HG03045 (cell line): ENCODE results near the gene BTF3L4.
"Not testable (repeated sequence)": the region's sequence is repeated elsewhere in the genome, so short reads cannot be mapped to it uniquely, and the experiment has no call there.

Experiments
- ATAC-seq: cut with Tn5 transposase; IDR thresholded peaks from one replicate; pipeline ENCODE4 v1.9.1; 2021; ENCODE audit warnings: mild to moderate bottlenecking, moderate library complexity; ENCODE audit not compliant: unreplicated experiment

The BTF3L4 gene

GRCh38 chr1:52056163-52056936 is at the start of gene BTF3L4:
BTF3L4 (plus strand) TSS chr1:52056295; CDS start chr1:52059848, 3,553 bp downstream.
- peak; percentile 86 for ATAC-seq

GRCh38 chr1:52007215-52008002 is 48.7 kb upstream of the BTF3L4 start:
- no peak for ATAC-seq

- no peak for ATAC-seq
Measured at GRCh38 chr1:52008071-52008809, 47.9 kb upstream of the BTF3L4 start.

GRCh38 chr1:52022133-52022532 is 34.0 kb upstream of the BTF3L4 start:
- ATAC-seq = no peak

- ATAC-seq = no peak
Measured at GRCh38 chr1:52026278-52026677, 29.8 kb upstream of the BTF3L4 start.

GRCh38 chr1:52028328-52028727 is 27.8 kb upstream of the BTF3L4 start:
- no peak for ATAC-seq

GRCh38 chr1:52028839-52029238 is 27.3 kb upstream of the BTF3L4 start:
- ATAC-seq = not testable (repeated sequence)

GRCh38 chr1:52032124-52032784 is 23.8 kb upstream of the BTF3L4 start:
- ATAC-seq = no peak

GRCh38 chr1:52032785-52033131 is 23.3 kb upstream of the BTF3L4 start:
- no peak for ATAC-seq

- ATAC-seq = peak; percentile 90
Measured at GRCh38 chr1:52033190-52034049, 22.7 kb upstream of the BTF3L4 start, which contains the start of gene KTI12. KTI12 (minus strand) TSS chr1:52033810; CDS start chr1:52033761, 49 bp downstream.

GRCh38 chr1:52034050-52034384 is 22.1 kb upstream of the BTF3L4 start:
- no peak for ATAC-seq

- ATAC-seq = no peak
Measured at GRCh38 chr1:52037402-52037814, 18.7 kb upstream of the BTF3L4 start.

GRCh38 chr1:52037909-52038308 is 18.2 kb upstream of the BTF3L4 start:
- ATAC-seq = no peak

GRCh38 chr1:52041551-52042185 is 14.4 kb upstream of the BTF3L4 start:
- no peak for ATAC-seq

GRCh38 chr1:52045236-52045635 is 10.9 kb upstream of the BTF3L4 start:
- no peak for ATAC-seq

GRCh38 chr1:52045666-52046195 is 10.4 kb upstream of the BTF3L4 start:
- not testable (repeated sequence) for ATAC-seq

- ATAC-seq = not testable (repeated sequence)
Measured at GRCh38 chr1:52049337-52049736, 6.8 kb upstream of the BTF3L4 start.

GRCh38 chr1:52053862-52054261 is 2.2 kb upstream of the BTF3L4 start:
- ATAC-seq = no peak

- no peak for ATAC-seq
Measured at GRCh38 chr1:52054496-52055065, 1.5 kb upstream of the BTF3L4 start.
